HCT116 (cell line): ENCODE data around the gene GTF2H1. TPM values are rescaled to one million over a fixed set of nuclear protein-coding genes. Genes with fewer than 3 reads are reported as not detected.

Experiments used
- ATAC-seq: fragments of 200-7000 bp; cut with Tn5 transposase; 2 replicates; pipeline ENCODE4 v1.9.1; 2020; ENCODE audit warnings: mild to moderate bottlenecking, moderate library complexity
- BruUV-seq: library from RNA; stranded (reverse); fragments of 400-500 nt; replicated peaks from 2 replicates; lab custom pipeline; 2021; lab: Mats Ljungman, UMichigan
- CTCF ChIA-PET: fragments of 300-600 bp; sonication (Branson Sonifier 250); formaldehyde crosslinking; loops from one replicate; lab custom pipeline; 2021; ENCODE audit warnings: antibody characterized with exemption; lab: Charles Lee
- POLR2A ChIA-PET: fragments of 300-600, 350-600 bp; sonication (Branson Sonifier 250); formaldehyde crosslinking; loops from one replicate; lab custom pipeline; 2021; ENCODE audit warnings: antibody characterized with exemption; lab: Charles Lee
- RAD21 ChIA-PET, 2 experiments: fragments of 300-600 bp; sonication (Branson Sonifier 250); formaldehyde crosslinking; loops; one replicate each; lab custom pipeline; 2023; ENCODE audit warnings: low total read pairs in 2 of 2; ENCODE audit not compliant: uncharacterized antibody in 2 of 2, unreplicated experiment in 2 of 2, low non-redundant PET in 1 of 2; lab: Charles Lee
- DNase-seq: peaks from one replicate; pipeline ENCODE4 v3.0.0-alpha.2; 2010; ENCODE audit warnings: low read depth, low spot score
- H2AFZ ChIP-seq: fragments of 200-600 bp; shearing (Covaris generic), sonication (generic); 2 replicates; pipeline ENCODE4 v1.6.1; 2017; ENCODE audit warnings: low read depth, mixed run types, mixed read lengths, antibody characterized with exemption, low read length; ENCODE audit not compliant: poor library complexity, severe bottlenecking
- H3K27ac ChIP-seq: 2 replicates; pipeline ENCODE4 v1.5.1; 2012; ENCODE audit warnings: low read depth, low read length
- H3K27me3 ChIP-seq: fragments of 200-600 bp; sonication (generic); 2 replicates; pipeline ENCODE4 v1.6.1; 2016; ENCODE audit warnings: mixed run types, low read length, mixed read lengths; ENCODE audit not compliant: insufficient read depth
- H3K36me3 ChIP-seq, 2 experiments: fragments of 200-500 bp in 1 of 2; fragments of 200-600 bp in 1 of 2; sonication (Bioruptor generic) in 1 of 2; sonication (generic) in 1 of 2; 2 replicates each; pipeline versions ENCODE4 v1.5.1 to v1.6.1; 2014 to 2016; ENCODE audit warnings: low read length in 2 of 2, inconsistent platforms in 1 of 2, mixed read lengths in 1 of 2, mixed run types in 1 of 2; ENCODE audit not compliant: insufficient read depth in 2 of 2, control insufficient read depth in 1 of 2
- H3K4me1 ChIP-seq, 2 experiments: fragments of 200-600 bp in 1 of 2; sonication (generic) in 1 of 2; 2 replicates each; pipeline versions ENCODE4 v1.5.1 to v1.6.1; 2012 to 2017; ENCODE audit warnings: low read length in 2 of 2, inconsistent platforms in 1 of 2, mild to moderate bottlenecking in 1 of 2, mixed read lengths in 1 of 2, mixed run types in 1 of 2, moderate library complexity in 1 of 2; ENCODE audit not compliant: insufficient read depth in 2 of 2, control insufficient read depth in 1 of 2
- H3K4me2 ChIP-seq: fragments of 200-600 bp; sonication (generic); 2 replicates; pipeline ENCODE4 v1.6.1; 2017; ENCODE audit warnings: mixed run types, low read length, mixed read lengths
- H3K4me3 ChIP-seq, 2 experiments: fragments of 200-600 bp in 1 of 2; sonication (generic) in 1 of 2; replicated peaks in 1 of 2; 2 replicates each; pipeline ENCODE4 v1.5.1; 2011 to 2016; ENCODE audit warnings: low read length in 2 of 2, control low read depth in 1 of 2, low read depth in 1 of 2, mild to moderate bottlenecking in 1 of 2, mixed read lengths in 1 of 2, mixed run types in 1 of 2
- H3K79me2 ChIP-seq: fragments of 200-600 bp; sonication (generic); 2 replicates; pipeline ENCODE4 v1.6.1; 2017; ENCODE audit warnings: mild to moderate bottlenecking, mixed run types, low read length, moderate library complexity, mixed read lengths; ENCODE audit not compliant: insufficient read depth
- H3K9ac ChIP-seq: fragments of 200-600 bp; sonication (generic); 2 replicates; pipeline ENCODE4 v1.6.1; 2016; ENCODE audit warnings: low read length, mixed read lengths
- H3K9me2 ChIP-seq: fragments of 200-600 bp; sonication (generic), shearing (Covaris generic); 2 replicates; pipeline ENCODE4 v1.6.1; 2017; ENCODE audit warnings: mixed run types, mild to moderate bottlenecking, moderate library complexity; ENCODE audit not compliant: insufficient read depth
- H3K9me3 ChIP-seq, 2 experiments: fragments of 200-500 bp in 1 of 2; fragments of 200-600 bp in 1 of 2; sonication (Bioruptor generic) in 1 of 2; sonication (generic) in 1 of 2; 2 replicates each; pipeline ENCODE4 v1.6.1; 2014 to 2017; ENCODE audit warnings: low read length in 2 of 2, mixed read lengths in 2 of 2, inconsistent platforms in 1 of 2, low read depth in 1 of 2, mild to moderate bottlenecking in 1 of 2, mixed run types in 1 of 2, moderate library complexity in 1 of 2; ENCODE audit not compliant: control insufficient read depth in 1 of 2, insufficient read depth in 1 of 2
- H4K20me1 ChIP-seq: fragments of 200-600 bp; sonication (generic), shearing (Covaris generic); 2 replicates; pipeline ENCODE4 v1.6.1; 2017; ENCODE audit warnings: mixed run types, mild to moderate bottlenecking, moderate library complexity; ENCODE audit not compliant: insufficient read depth
- CBX3 ChIP-seq: IDR thresholded peaks from 2 replicates; pipeline ENCODE4 v1.6.1; 2012; ENCODE audit warnings: low read depth
- EGR1 ChIP-seq: IDR thresholded peaks from 2 replicates; pipeline ENCODE4 v1.6.1; 2012; ENCODE audit warnings: low read depth
- ELF1 ChIP-seq: IDR thresholded peaks from 2 replicates; pipeline ENCODE4 v1.6.1; 2012; ENCODE audit warnings: low read depth, borderline replicate concordance
- JUND ChIP-seq: IDR thresholded peaks from 2 replicates; pipeline ENCODE4 v1.6.1; 2012
- POLR2AphosphoS5 ChIP-seq: IDR thresholded peaks from 2 replicates; pipeline ENCODE4 v1.6.1; 2011; ENCODE audit warnings: mild to moderate bottlenecking, low read depth, low read length, moderate library complexity
- SP1 ChIP-seq: IDR thresholded peaks from 2 replicates; pipeline ENCODE4 v1.6.1; 2012; ENCODE audit warnings: low read depth
- intact Hi-C: fragments of 100-400 bp; cut with micrococcal nuclease; formaldehyde crosslinking; loops from 2 replicates; pipeline ENCODE4 v1.10.0; 2022
- total RNA-seq: library from RNA; stranded (reverse); gene quantifications from one replicate; pipeline ENCODE4 v1.2.1, GENCODE V29; 2021; ENCODE audit not compliant: unreplicated experiment

GTF2H1 gene
- total RNA-seq, 1 experiment from 2014 or later, result 37.3 TPM

DNA sequence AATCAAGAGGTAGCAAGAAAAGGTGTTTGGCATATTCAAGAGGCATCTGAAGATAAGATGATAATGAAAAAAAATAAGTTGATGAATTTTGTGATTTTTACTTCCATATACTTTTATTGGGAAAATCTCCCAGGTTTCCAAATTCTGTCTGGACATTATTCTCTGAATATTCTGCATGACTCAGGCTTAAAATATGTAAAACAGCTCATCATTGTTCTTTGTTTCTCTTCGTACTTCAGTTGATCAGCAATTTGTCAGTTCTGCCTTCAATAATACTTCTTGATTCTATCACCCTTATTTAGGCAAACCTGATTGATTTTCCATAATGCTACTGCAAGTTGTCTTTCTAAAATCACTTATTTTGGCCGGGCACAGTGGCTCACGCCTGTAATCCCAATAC, 30.2 kb downstream of the GTF2H1 start:
- ATAC-seq (no peak), DNase-seq (no peak)
- Histone ChIP-seq H3K9me2 (no peaks in the 10 kb centered on the region), H3K9me3 (no peaks in the 10 kb centered on the region), H2AFZ (no peak overlapping the region), H3K36me3 (peaks cover 19% of the 10 kb centered on the region in 2 experiments), H3K4me1 (0 out of 4 replicates have a peak, but pooled peaks cover 0 to 3% of the 10 kb centered on the region in 2 experiments), H3K27ac (no peak overlapping the region), H3K27me3 (no peaks in the 10 kb centered on the region), H3K4me2 (no peak overlapping the region), H3K79me2 (no peaks in the 10 kb centered on the region), H3K4me3 (no peak overlapping the region), H4K20me1 (0 out of 2 replicates have a peak, but pooled peaks cover 4% of the 10 kb centered on the region), H3K9ac (no peak overlapping the region)
- TF ChIP-seq ELF1, result no peak
- ChIA-PET RAD21 (no interaction called here), CTCF (no interaction called here), POLR2A (no interaction called here)
- no TSS peak for BruUV-seq
- intact Hi-C loops, result no loop called here

DNA sequence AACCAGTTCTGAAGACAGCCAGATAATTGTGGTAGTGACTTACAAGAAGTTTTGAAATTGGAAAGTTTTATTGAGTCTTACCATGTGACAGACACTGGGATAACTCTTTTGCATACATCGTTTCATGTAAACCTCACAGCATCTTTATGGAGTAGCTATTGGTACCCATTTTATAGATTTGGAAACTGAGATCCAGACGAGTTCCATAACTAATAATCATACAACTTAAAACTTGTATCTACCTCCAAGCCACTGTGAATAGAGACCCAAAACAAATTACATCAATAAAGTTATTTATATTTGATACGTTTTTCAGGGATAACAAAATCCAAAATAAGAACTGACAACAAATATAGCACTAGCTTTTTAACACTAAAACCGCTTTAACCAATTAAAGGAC, 36.3 kb downstream of the GTF2H1 start:
- H3K4me3 ChIP-seq, result no peak overlapping the region
- DNase-seq (no peak), ATAC-seq (no peak)
- intact Hi-C loops, result no loop called here
- H3K79me2 ChIP-seq, result no peaks in the 10 kb centered on the region
- peaks cover 25 to 43% of the 10 kb centered on the region in 2 experiments for H3K36me3 ChIP-seq
- no peaks in the 10 kb centered on the region for H3K4me1 ChIP-seq
- no peak overlapping the region for H2AFZ ChIP-seq
- H3K4me2 ChIP-seq, result no peak overlapping the region
- ChIA-PET POLR2A (interaction anchor here (1.4 kb wide), 1 partner anchor 36 kb away, joined by 3 read pairs; the partner anchor contains the start of gene LDHA), RAD21 (no interaction called here), CTCF (no interaction called here)
- TF ChIP-seq POLR2AphosphoS5 (no peak), CBX3 (no peak), JUND (no peak), EGR1 (no peak), SP1 (no peak), ELF1 (no peak)
- no TSS peak for BruUV-seq
- H3K9me2 ChIP-seq, result no peaks in the 10 kb centered on the region
- H3K9me3 ChIP-seq, result no peaks in the 10 kb centered on the region
- H3K27ac ChIP-seq, result no peak overlapping the region
- no peaks in the 10 kb centered on the region for H3K27me3 ChIP-seq
- no peaks in the 10 kb centered on the region for H4K20me1 ChIP-seq
- no peak overlapping the region for H3K9ac ChIP-seq
